Caco-2 (cell line): Measurements from ENCODE around the gene ADD3. TPM values are rescaled to one million over a fixed set of nuclear protein-coding genes. Genes with fewer than 3 reads are reported as not detected.

Experiments used
- BruUV-seq: library from RNA; stranded (reverse); fragments of 400-500 nt; replicated peaks from 2 replicates; lab custom pipeline; 2021; lab: Mats Ljungman, UMichigan
- CTCF ChIA-PET: fragments of 300-600 bp; sonication (Branson Sonifier 250); formaldehyde crosslinking; loops from one replicate; lab custom pipeline; 2022; ENCODE audit warnings: antibody characterized with exemption; lab: Charles Lee
- POLR2A ChIA-PET: fragments of 300-600 bp; sonication (Branson Sonifier 250); formaldehyde crosslinking; loops from one replicate; lab custom pipeline; 2022; ENCODE audit warnings: antibody characterized with exemption; lab: Charles Lee
- DNase-seq, 2 experiments: peaks; one replicate each; pipeline versions ENCODE4 v3.0.0 to v3.0.0-alpha.2; 2020 to 2022
- H3K27me3 ChIP-seq: replicated peaks from 2 replicates; pipeline ENCODE4 v1.6.0; 2011; ENCODE audit warnings: low read length; ENCODE audit not compliant: control insufficient read depth, insufficient read depth
- H3K36me3 ChIP-seq: 2 replicates; pipeline ENCODE4 v1.5.1; 2011; ENCODE audit warnings: low read length; ENCODE audit not compliant: control insufficient read depth, insufficient read depth
- H3K4me1 ChIP-seq: fragments of 250-450 bp; sonication (Bioruptor Pico); 2 replicates; pipeline ENCODE4 v1.5.1; 2020; ENCODE audit warnings: mild to moderate bottlenecking
- H3K4me3 ChIP-seq: 2 replicates; pipeline ENCODE4 v1.5.1; 2011; ENCODE audit warnings: low read depth, mild to moderate bottlenecking, control low read depth, low read length
- H3K9me3 ChIP-seq: fragments of 250-450 bp; sonication (Bioruptor Pico); 2 replicates; pipeline ENCODE4 v1.5.1; 2020; ENCODE audit warnings: mild to moderate bottlenecking, moderate library complexity
- H3K27ac Mint-ChIP-seq: one replicate; pipeline ENCODE4 v1.8.0; 2022; ENCODE audit warnings: mixed read lengths; ENCODE audit not compliant: unreplicated experiment
- H3K27me3 Mint-ChIP-seq: one replicate; pipeline ENCODE4 v1.8.0; 2022; ENCODE audit warnings: mixed read lengths; ENCODE audit not compliant: insufficient read depth, unreplicated experiment
- H3K36me3 Mint-ChIP-seq: one replicate; pipeline ENCODE4 v1.8.0; 2022; ENCODE audit warnings: mild to moderate bottlenecking, mixed read lengths; ENCODE audit not compliant: insufficient read depth, unreplicated experiment
- H3K4me1 Mint-ChIP-seq: one replicate; pipeline ENCODE4 v1.8.0; 2022; ENCODE audit warnings: low read depth, mixed read lengths; ENCODE audit not compliant: unreplicated experiment
- H3K4me3 Mint-ChIP-seq: one replicate; pipeline ENCODE4 v1.8.0; 2022; ENCODE audit warnings: mild to moderate bottlenecking, moderate library complexity, mixed read lengths; ENCODE audit not compliant: unreplicated experiment
- H3K9me3 Mint-ChIP-seq: one replicate; pipeline ENCODE4 v1.8.0; 2022; ENCODE audit warnings: mixed read lengths; ENCODE audit not compliant: unreplicated experiment
- intact Hi-C: fragments of 100-400 bp; cut with micrococcal nuclease; formaldehyde crosslinking; loops from one replicate; pipeline ENCODE4 v1.10.0; 2022; ENCODE audit not compliant: unreplicated experiment
- total RNA-seq: library from RNA; stranded (reverse); gene quantifications from 2 replicates; pipeline ENCODE4 v1.2.3, GENCODE V29; 2022
- TF ChIP-seq, protein P1 (sequence below), 2 experiments: fragments of 200-600 bp in 1 of 2; IDR thresholded peaks; 1 replicate in 1 of 2; 2 replicates in 1 of 2; pipeline versions ENCODE4 v1.5.1 to v1.8.0; 2011 to 2022; ENCODE audit warnings: antibody characterized with exemption in 1 of 2, control low read depth in 1 of 2, inconsistent platforms in 1 of 2, low read depth in 1 of 2, low read length in 1 of 2, mild to moderate bottlenecking in 1 of 2, moderate library complexity in 1 of 2; ENCODE audit not compliant: insufficient read depth in 1 of 2, severe bottlenecking in 1 of 2, unreplicated experiment in 1 of 2

ADD3 gene
- total RNA-seq, 1 experiment from 2014 or later: 264 TPM

DNA sequence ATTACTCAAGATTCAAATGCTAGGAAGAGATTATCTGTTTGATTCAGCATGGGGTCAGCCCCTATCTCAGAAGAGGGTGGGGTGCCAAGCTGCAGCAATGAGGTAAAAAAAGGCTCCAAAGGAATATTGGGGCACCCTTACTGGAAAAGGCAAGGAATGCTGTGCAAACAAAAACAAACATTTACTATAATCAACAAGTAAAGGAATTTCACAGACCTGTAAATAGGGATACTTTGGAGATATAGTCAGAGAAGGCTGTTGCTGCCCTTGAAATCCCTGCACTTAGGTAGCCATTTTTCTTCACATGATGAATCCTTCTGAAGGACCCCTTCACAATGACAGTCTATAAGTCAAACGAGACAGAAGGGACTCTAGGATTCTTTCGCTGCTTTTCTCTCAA, 10.6 kb upstream of the ADD3 start:
- Mint-ChIP-seq H3K4me1 (peaks cover 50% of the 10 kb centered on the region), H3K27me3 (no peaks in the 10 kb centered on the region), H3K4me3 (peak overlapping the region; percentile 73), H3K27ac (peak overlapping the region; percentile 82), H3K9me3 (no peaks in the 10 kb centered on the region), H3K36me3 (no peaks in the 10 kb centered on the region)
- peaks cover under 1% of the 10 kb centered on the region; the same call in 1 of the 2 replicates for H3K9me3 ChIP-seq
- intact Hi-C loops: loop anchor here (10.0 kb wide), 1 partner anchor 1402 kb away; no protein-coding TSS in a partner anchor
- no TSS peak for BruUV-seq
- H3K4me1 ChIP-seq: peaks cover 95% of the 10 kb centered on the region
- no peaks in the 10 kb centered on the region for H3K27me3 ChIP-seq
- TF ChIP-seq, protein P1, sequence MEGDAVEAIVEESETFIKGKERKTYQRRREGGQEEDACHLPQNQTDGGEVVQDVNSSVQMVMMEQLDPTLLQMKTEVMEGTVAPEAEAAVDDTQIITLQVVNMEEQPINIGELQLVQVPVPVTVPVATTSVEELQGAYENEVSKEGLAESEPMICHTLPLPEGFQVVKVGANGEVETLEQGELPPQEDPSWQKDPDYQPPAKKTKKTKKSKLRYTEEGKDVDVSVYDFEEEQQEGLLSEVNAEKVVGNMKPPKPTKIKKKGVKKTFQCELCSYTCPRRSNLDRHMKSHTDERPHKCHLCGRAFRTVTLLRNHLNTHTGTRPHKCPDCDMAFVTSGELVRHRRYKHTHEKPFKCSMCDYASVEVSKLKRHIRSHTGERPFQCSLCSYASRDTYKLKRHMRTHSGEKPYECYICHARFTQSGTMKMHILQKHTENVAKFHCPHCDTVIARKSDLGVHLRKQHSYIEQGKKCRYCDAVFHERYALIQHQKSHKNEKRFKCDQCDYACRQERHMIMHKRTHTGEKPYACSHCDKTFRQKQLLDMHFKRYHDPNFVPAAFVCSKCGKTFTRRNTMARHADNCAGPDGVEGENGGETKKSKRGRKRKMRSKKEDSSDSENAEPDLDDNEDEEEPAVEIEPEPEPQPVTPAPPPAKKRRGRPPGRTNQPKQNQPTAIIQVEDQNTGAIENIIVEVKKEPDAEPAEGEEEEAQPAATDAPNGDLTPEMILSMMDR (IDR thresholded peaks at IDR 0.05; ENCODE audit: insufficient read depth in 1 of 2, low read depth in 1 of 2, low read length in 1 of 2, severe bottlenecking in 1 of 2, unreplicated experiment in 1 of 2): no peak
- H3K4me3 ChIP-seq: peak overlapping the region; percentile 22
- H3K36me3 ChIP-seq: no peaks in the 10 kb centered on the region
- DNase-seq: no peak
- ChIA-PET CTCF (interaction anchor here (1.0 kb wide), 1 partner anchor 10 kb away, joined by 3 read pairs; the partner anchor contains the start of gene ADD3), POLR2A (interaction anchor here (1.3 kb wide), 1 partner anchor 10 kb away, joined by 6 read pairs; the partner anchor contains the start of gene ADD3)

DNA sequence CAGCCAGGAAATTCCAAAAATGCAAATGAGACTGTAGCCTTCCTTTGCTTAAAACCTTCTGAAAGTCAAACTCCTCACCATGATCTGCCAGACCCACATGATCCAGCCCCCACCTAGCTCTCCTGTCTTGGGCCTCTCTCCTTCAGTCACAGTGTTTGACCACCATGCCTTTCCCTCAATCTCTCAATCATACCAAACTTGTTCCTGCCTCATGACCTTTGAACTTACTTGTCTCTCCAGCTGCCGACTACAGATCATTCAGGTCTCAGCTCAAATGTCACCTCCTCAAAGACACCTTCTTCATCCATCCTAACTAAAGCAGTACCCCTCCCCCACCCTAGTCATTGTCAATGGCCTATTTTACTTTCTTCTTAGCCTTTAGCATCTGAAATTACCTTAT, 9.3 kb upstream of the ADD3 start:
- BruUV-seq: no TSS peak
- Mint-ChIP-seq H3K36me3 (peaks cover 7% of the 10 kb centered on the region), H3K27ac (peak overlapping the region; percentile 82), H3K4me1 (peaks cover 51% of the 10 kb centered on the region), H3K4me3 (peak overlapping the region; percentile 73), H3K9me3 (no peaks in the 10 kb centered on the region), H3K27me3 (no peaks in the 10 kb centered on the region)
- H3K4me1 ChIP-seq: peaks cover 96% of the 10 kb centered on the region
- H3K36me3 ChIP-seq: no peaks in the 10 kb centered on the region
- TF ChIP-seq, protein P1 (IDR thresholded peaks at IDR 0.05; ENCODE audit: insufficient read depth in 1 of 2, low read depth in 1 of 2, low read length in 1 of 2, severe bottlenecking in 1 of 2, unreplicated experiment in 1 of 2): no peak
- no peak overlapping the region for H3K4me3 ChIP-seq
- ChIA-PET POLR2A (interaction anchor here (0.7 kb wide), 1 partner anchor 9 kb away, joined by 4 read pairs; the partner anchor contains the start of gene ADD3), CTCF (interaction anchor here (1.0 to 1.9 kb wide), 2 partner anchors 9 to 114 kb away, joined by 6 to 7 read pairs; partner anchors contain the start of gene ADD3)
- DNase-seq: peak; percentile 25 to 44
- H3K27me3 ChIP-seq: no peaks in the 10 kb centered on the region
- intact Hi-C loops: loop anchor here (10.0 kb wide), 1 partner anchor 1404 kb away; no protein-coding TSS in a partner anchor
- H3K9me3 ChIP-seq: no peaks in the 10 kb centered on the region

DNA sequence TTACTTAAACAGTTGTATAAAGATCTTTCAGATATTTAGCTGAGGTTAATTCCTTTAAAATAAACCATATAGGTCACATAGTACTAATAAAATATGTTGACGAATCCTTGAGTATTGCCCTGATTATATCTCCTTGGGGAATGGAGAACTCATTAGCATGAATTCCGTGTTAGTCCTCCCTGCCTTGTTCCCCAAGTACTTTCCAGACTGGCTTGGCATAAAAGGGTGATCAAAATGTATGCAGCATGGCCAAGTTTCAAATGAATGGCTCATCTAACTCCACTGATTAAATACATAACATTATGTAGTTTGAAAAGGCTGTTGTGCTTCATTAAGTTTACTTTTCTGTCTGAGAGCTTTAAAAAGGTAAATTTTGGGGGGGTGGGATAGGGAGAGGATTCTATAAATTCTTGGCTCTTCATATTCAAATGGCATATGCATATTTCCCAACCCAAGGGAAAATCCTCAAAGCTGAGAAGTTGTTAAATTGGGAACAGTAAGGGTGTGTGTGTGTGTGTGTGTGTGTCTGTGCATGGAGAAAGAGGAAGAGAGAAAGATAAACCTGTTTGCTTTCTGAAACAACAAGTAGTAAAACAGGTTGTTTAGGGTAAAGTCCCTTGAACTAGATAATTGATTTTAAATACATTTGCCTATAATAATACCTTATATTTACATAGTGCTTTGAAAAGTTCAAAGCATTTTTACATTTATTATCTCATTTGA, 4.8 kb upstream of the ADD3 start:
- peak overlapping the region; percentile 76 for H3K27ac Mint-ChIP-seq
- H3K4me3 Mint-ChIP-seq: peak overlapping the region; percentile 61
- H3K4me1 Mint-ChIP-seq: peaks cover 31% of the 10 kb centered on the region
- ChIA-PET POLR2A (interaction anchor here (1.0 kb wide), 1 partner anchor 79 kb away, joined by 4 read pairs; the partner anchor contains the start of gene XPNPEP1), CTCF (interaction anchor here (0.6 to 1.4 kb wide), 4 partner anchors 17 to 119 kb away, joined by 3 to 11 read pairs (median 6); no protein-coding TSS in a partner anchor)
- peaks cover 9% of the 10 kb centered on the region for H3K36me3 Mint-ChIP-seq
- DNase-seq: peak; percentile 41 to 62
- TF ChIP-seq, protein P1 (IDR thresholded peaks at IDR 0.05; ENCODE audit: insufficient read depth in 1 of 2, low read depth in 1 of 2, low read length in 1 of 2, severe bottlenecking in 1 of 2, unreplicated experiment in 1 of 2): no peak
- H3K4me1 ChIP-seq: peaks cover 62% of the 10 kb centered on the region
- no peaks in the 10 kb centered on the region for H3K36me3 ChIP-seq
- H3K27me3 Mint-ChIP-seq: no peaks in the 10 kb centered on the region
- no TSS peak for BruUV-seq
- no peaks in the 10 kb centered on the region for H3K27me3 ChIP-seq
- no peaks in the 10 kb centered on the region for H3K9me3 ChIP-seq
- intact Hi-C loops: loop anchor here (1.0 kb wide), 2 partner anchors 8 to 26 kb away; no protein-coding TSS in a partner anchor
- no peaks in the 10 kb centered on the region for H3K9me3 Mint-ChIP-seq
- H3K4me3 ChIP-seq: no peak overlapping the region
